OCI-LY3 (cell line): Measurements from ENCODE around the gene GGN.

ENCODE experiments used
- H2AFZ ChIP-seq: fragments of 200-600, 300-600 bp; shearing (Covaris generic); 2 replicates; pipeline ENCODE4 v1.6.0; 2014; ENCODE audit warnings: antibody characterized with exemption, low read depth, low read length
- H3K27ac ChIP-seq: fragments of 200-600, 300-600 bp; sonication (generic); 2 replicates; pipeline ENCODE4 v1.5.1; 2014; ENCODE audit warnings: mild to moderate bottlenecking, low read length, moderate library complexity, mixed read lengths
- H3K27me3 ChIP-seq: fragments of 200-600, 300-600 bp; sonication (generic); 2 replicates; pipeline ENCODE4 v1.6.1; 2014; ENCODE audit warnings: low read depth, low read length, mixed read lengths
- H3K36me3 ChIP-seq: fragments of 200-600, 300-600 bp; sonication (generic); replicated peaks from 2 replicates; pipeline ENCODE3; 2014; ENCODE audit warnings: low read depth, low read length, mixed read lengths
- H3K4me1 ChIP-seq: fragments of 300-600, 200-600 bp; sonication (generic); 2 replicates; pipeline ENCODE4 v1.6.1; 2014; ENCODE audit warnings: low read length, mixed read lengths
- H3K4me2 ChIP-seq: fragments of 200-600, 300-600 bp; sonication (generic); 2 replicates; pipeline ENCODE4 v1.6.1; 2014; ENCODE audit warnings: low read length, mixed read lengths
- H3K4me3 ChIP-seq: fragments of 300-600, 200-600 bp; sonication (generic); 2 replicates; pipeline ENCODE4 v1.5.1; 2014; ENCODE audit warnings: antibody characterized with exemption, mild to moderate bottlenecking, low read length, moderate library complexity
- H3K79me2 ChIP-seq: fragments of 300-600, 200-600 bp; shearing (Covaris generic); 2 replicates; pipeline ENCODE4 v1.6.1; 2014; ENCODE audit warnings: mild to moderate bottlenecking, low read length, mixed read lengths
- H3K9ac ChIP-seq: fragments of 300-600, 200-600 bp; shearing (Covaris generic); 2 replicates; pipeline ENCODE4 v1.6.0; 2014; ENCODE audit warnings: mild to moderate bottlenecking, low read length, moderate library complexity
- H3K9me3 ChIP-seq: fragments of 200-600, 300-600 bp; shearing (Covaris generic); 2 replicates; pipeline ENCODE4 v1.6.1; 2014; ENCODE audit warnings: low read length, mixed read lengths; ENCODE audit not compliant: insufficient read depth
- H4K20me1 ChIP-seq: fragments of 200-600, 300-600 bp; sonication (generic); 2 replicates; pipeline ENCODE4 v1.6.1; 2016; ENCODE audit warnings: low read length, mixed read lengths; ENCODE audit not compliant: insufficient read depth
- CTCF ChIP-seq: fragments of 200-600, 300-600 bp; sonication (generic); IDR thresholded peaks from 2 replicates; pipeline ENCODE4 v1.5.1; 2014; ENCODE audit warnings: antibody characterized with exemption, low read length, low read depth
- EZH2phosphoT487 ChIP-seq: fragments of 200-600 bp; shearing (Covaris generic); IDR thresholded peaks from 2 replicates; pipeline ENCODE4 v1.6.1; 2018; ENCODE audit warnings: antibody characterized with exemption, mixed run types, low read depth

The GGN gene

GRCh38 chr19:38378866-38379265 is 9.0 kb downstream of the GGN start:
- H3K36me3 ChIP-seq = peaks cover 58% of the 10 kb centered on the region
- H3K9ac ChIP-seq = no peak overlapping the region
- no peak overlapping the region for H3K4me3 ChIP-seq
- no peak overlapping the region for H2AFZ ChIP-seq
- no peaks in the 10 kb centered on the region for H3K27me3 ChIP-seq
- peaks cover 41% of the 10 kb centered on the region for H3K79me2 ChIP-seq
- H3K4me2 ChIP-seq = no peak overlapping the region
- peaks cover 11% of the 10 kb centered on the region for H3K4me1 ChIP-seq
- peaks cover 4% of the 10 kb centered on the region; the same call in 1 of the 2 replicates for H4K20me1 ChIP-seq
- H3K9me3 ChIP-seq = no peaks in the 10 kb centered on the region
- H3K27ac ChIP-seq = no peak overlapping the region
- no peak for TF ChIP-seq CTCF
- no peak for TF ChIP-seq EZH2phosphoT487

- Histone ChIP-seq H3K79me2 (peaks cover 41% of the 10 kb centered on the region), H3K9ac (no peak overlapping the region), H3K4me3 (no peak overlapping the region), H3K9me3 (no peaks in the 10 kb centered on the region), H3K27ac (no peak overlapping the region), H3K36me3 (peaks cover 43% of the 10 kb centered on the region), H3K4me1 (peaks cover 14% of the 10 kb centered on the region), H4K20me1 (peaks cover 4% of the 10 kb centered on the region; the same call in 1 of the 2 replicates), H3K27me3 (no peaks in the 10 kb centered on the region), H2AFZ (no peak overlapping the region), H3K4me2 (no peak overlapping the region)
- no peak for TF ChIP-seq CTCF
- TF ChIP-seq EZH2phosphoT487 = no peak
Measured at GRCh38 chr19:38377052-38377451, 10.8 kb downstream of the GGN start.

- Histone ChIP-seq H3K27ac (no peak overlapping the region), H3K36me3 (peaks cover 38% of the 10 kb centered on the region), H3K4me2 (no peak overlapping the region)
Measured at GRCh38 chr19:38376576-38376975, 11.3 kb downstream of the GGN start.

DNA sequence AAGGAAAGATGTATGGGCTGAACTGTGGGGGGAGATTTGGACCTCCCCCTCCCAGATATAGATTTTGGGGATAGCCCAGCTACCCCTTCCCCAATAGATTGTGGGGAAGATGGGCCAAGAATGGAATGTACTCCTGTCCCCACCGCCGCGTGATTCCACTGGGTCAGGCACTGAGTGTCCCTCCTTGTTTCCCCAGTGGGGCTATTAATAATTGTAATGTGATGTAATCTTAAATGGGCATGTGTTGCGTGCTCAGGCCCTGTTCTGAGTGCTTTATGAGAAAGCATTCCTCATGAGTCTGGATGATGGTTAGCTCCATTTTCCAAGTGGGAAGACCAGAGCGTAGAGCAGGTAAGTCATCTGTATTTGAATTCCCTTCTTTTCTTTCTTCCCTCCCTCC is 12.1 kb downstream of the GGN start:
- H3K79me2 ChIP-seq = peaks cover 41% of the 10 kb centered on the region
- H3K4me1 ChIP-seq = peaks cover 14% of the 10 kb centered on the region
- no peaks in the 10 kb centered on the region for H3K27me3 ChIP-seq
- H3K27ac ChIP-seq = no peak overlapping the region
- peak overlapping the region; percentile 90 for H3K9ac ChIP-seq
- H2AFZ ChIP-seq = no peak overlapping the region
- TF ChIP-seq CTCF = no peak
- TF ChIP-seq EZH2phosphoT487 = no peak
- H3K36me3 ChIP-seq = peaks cover 30% of the 10 kb centered on the region
- peak overlapping the region; percentile 82 for H3K4me2 ChIP-seq
- no peaks in the 10 kb centered on the region for H3K9me3 ChIP-seq
- peak overlapping the region; percentile 82 for H3K4me3 ChIP-seq
- H4K20me1 ChIP-seq = peaks cover 4% of the 10 kb centered on the region; the same call in 1 of the 2 replicates

More at GRCh38 chr19:38376576-38376975, 11.3 kb downstream of the GGN start:
- H3K4me1 ChIP-seq = peaks cover 14% of the 10 kb centered on the region
- H3K9ac ChIP-seq = no peak overlapping the region
- H4K20me1 ChIP-seq = peaks cover 4% of the 10 kb centered on the region; the same call in 1 of the 2 replicates
- TF ChIP-seq EZH2phosphoT487 (no peak), CTCF (no peak)
- no peak overlapping the region for H3K4me3 ChIP-seq
- H3K27me3 ChIP-seq = no peaks in the 10 kb centered on the region
- H3K9me3 ChIP-seq = no peaks in the 10 kb centered on the region
- no peak overlapping the region for H2AFZ ChIP-seq
- H3K79me2 ChIP-seq = peaks cover 41% of the 10 kb centered on the region
